ENCODE measurements around the gene WNT3. TPM values are rescaled to one million over a fixed set of nuclear protein-coding genes. Genes with fewer than 3 reads are reported as not detected.

WNT3 gene
- total and polyA plus RNA-seq, 2 donors (not counting 3 experiments of a cell fraction or from before 2014, with no cell fraction given) = 1.4 to 2.1 TPM

DNA sequence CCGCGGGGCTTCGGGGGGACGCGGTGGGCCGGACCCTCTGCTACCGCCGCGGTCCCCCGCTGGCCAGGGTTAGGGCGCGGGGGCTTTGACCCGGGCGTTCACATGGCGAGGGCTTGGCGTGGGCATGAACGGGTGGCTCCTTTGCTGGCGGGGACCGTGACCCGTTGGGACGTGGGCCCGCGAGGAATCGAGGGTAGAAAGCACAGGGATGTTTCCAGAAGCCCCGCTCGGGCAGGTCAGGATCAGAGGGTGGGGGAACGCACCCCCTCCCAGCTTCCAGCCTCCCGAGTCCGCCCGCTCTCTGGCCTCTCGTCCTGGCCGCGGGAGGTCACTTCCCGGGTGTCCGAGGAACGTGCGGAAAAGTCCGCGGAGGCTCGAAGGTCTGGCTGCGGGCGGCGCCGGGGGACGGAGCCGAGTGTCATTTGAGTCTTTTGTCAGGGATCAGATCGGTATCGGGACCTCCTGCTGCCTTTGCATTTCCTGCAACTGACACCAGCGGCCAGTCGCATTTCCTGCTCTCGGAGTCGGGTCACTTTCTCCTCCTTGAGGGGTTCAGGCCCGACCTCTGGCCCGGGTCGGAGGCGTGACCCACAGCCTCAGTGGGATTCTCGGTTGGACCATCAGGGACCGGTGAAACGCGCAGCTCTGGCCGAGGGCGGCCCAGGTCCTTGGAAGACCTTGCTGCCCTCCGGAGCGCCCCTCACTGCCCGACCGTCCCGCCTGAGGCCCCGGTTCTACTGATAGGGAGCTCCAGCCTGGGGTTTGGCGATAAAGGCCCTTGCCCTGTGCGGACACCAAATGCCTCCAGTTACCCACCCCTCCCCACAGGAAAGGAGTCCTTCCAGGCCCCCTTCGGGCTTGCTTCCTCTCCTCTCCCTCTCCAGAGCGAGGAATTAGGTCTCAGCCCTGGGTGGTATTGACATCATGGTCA, 702 bp upstream of the WNT3 start:
- BruUV-seq (replicated peaks) = no TSS peak
- DNase-seq (ENCODE audit: low read depth, low spot score) = no peak
- H3K36me3 ChIP-seq (ENCODE audit: control insufficient read depth in 2 of 2, extremely low read depth in 1 of 2, insufficient read depth in 2 of 2, low read length in 2 of 2) = no peaks in the 10 kb centered on the region
- no peak for FAIRE-seq
- no peak overlapping the region for H2AFZ ChIP-seq (ENCODE audit: low read depth, low read length)
- dilution Hi-C loops (cut with MboI; ENCODE audit: extremely low pct_ligation_motif_present, low sequenced_read_pairs) = no loop called here
- H3K4me3 ChIP-seq (replicated peaks in 1 of 3; ENCODE audit: insufficient read depth in 1 of 3, low read depth in 1 of 3, low read length in 3 of 3) = no peak overlapping the region
- no peaks in the 10 kb centered on the region for H3K9me3 ChIP-seq (replicated peaks; ENCODE audit: control insufficient read depth, insufficient read depth, low read length)
- H3K27me3 ChIP-seq (ENCODE audit: control insufficient read depth in 2 of 2, insufficient read depth in 2 of 2, low read length in 2 of 2) = peaks cover 64 to 66% of the 10 kb centered on the region in 2 experiments
- TF ChIP-seq MYC (IDR thresholded peaks at IDR 0.05; ENCODE audit: low read depth, low read length) (no peak), GATA2 (IDR thresholded peaks at IDR 0.05; ENCODE audit: insufficient read depth, insufficient read length, low read depth, low read length) (no peak), JUN (IDR thresholded peaks at IDR 0.05; ENCODE audit: borderline replicate concordance, insufficient read depth, insufficient read length, low read depth) (no peak), CTCF (IDR thresholded peaks at IDR 0.05; ENCODE audit: extremely low read depth in 1 of 2, insufficient read depth in 1 of 2, low read depth in 1 of 2, low read length in 2 of 2) (no peak), POLR2AphosphoS5 (IDR thresholded peaks at IDR 0.05; ENCODE audit: insufficient read depth, low read depth, low read length) (no peak), EZH2 (IDR thresholded peaks at IDR 0.05; ENCODE audit: borderline replicate concordance, low read depth, low read length, severe bottlenecking) (peak; percentile 100)
- no peak overlapping the region for H3K9ac ChIP-seq (replicated peaks; ENCODE audit: extremely low read depth, insufficient read depth, low read length)
- H3K9me1 ChIP-seq (replicated peaks; ENCODE audit: control insufficient read depth, extremely low read depth, insufficient read depth, low read length) = no peaks in the 10 kb centered on the region
- intact Hi-C loops (cut with micrococcal nuclease) = no loop called here
- no peak overlapping the region for H3K4me2 ChIP-seq (ENCODE audit: insufficient read depth, low read length)
- H3K4me1 ChIP-seq (ENCODE audit: control insufficient read depth, extremely low read depth, insufficient read depth, low read length) = no peaks in the 10 kb centered on the region
- no peaks in the 10 kb centered on the region for H4K20me1 ChIP-seq (replicated peaks; ENCODE audit: control insufficient read depth, extremely low read depth, insufficient read depth, low read length)
- no peaks in the 10 kb centered on the region for H3K79me2 ChIP-seq (ENCODE audit: control insufficient read depth, insufficient read depth, low read length)
- ChIA-PET POLR2A (no interaction called here), CTCF (interaction anchor here (5.5 kb wide), 1 partner anchor 15 kb away, joined by 34 read pairs; no protein-coding TSS in a partner anchor)
- H3K27ac ChIP-seq (ENCODE audit: insufficient read depth, low read depth, low read length) = no peak overlapping the region

Measured in endothelial cell of umbilical vein (primary cell).